KG1 (cell line): ENCODE results near the gene ATM.
"Not testable (repeated sequence)": the region's sequence is repeated elsewhere in the genome, so short reads cannot be mapped to it uniquely, and the experiment has no call there.

Experiments
- DNase-seq: peaks from one replicate; lab custom pipeline; 2025; lab: John Stamatoyannopoulos, UW

ATM gene

DNA sequence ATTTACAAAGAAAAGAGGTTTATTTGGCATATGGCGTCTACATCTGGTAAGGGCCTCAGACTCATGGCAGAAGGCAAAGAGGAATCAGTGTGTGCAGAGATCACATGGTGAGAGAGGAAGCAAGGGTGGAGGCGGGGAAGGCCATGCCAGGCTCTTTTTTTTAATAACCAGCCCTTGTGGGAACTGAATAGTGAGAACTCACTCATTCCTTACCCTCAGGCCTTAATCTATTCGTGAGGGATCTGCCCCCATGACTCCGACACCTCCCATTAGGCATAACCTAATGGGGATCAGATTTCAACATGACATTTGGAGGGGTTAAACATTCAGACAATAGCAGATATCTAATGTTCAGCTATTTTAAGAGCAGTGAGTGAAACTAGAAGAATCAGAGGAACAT lies 55.7 kb downstream of the ATM start:
- DNase-seq = no peak

DNA sequence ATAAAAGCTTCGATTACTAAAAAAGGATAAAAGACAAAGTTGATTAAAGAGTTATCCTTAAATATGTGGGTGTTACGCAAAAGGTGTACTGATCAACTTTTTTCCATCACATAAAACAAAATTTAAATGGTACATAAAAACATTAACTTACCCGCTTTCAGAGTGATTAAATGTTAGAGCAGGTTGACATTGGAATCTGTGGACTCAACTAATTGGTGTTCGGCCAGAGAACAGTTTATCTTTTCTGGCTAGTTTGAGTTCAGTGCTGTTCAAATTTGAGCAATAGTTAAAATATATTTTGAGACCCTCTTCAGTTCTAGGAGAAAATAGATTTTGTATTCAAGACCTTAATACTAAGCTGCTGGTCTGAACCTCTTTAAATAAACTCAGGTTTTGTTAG lies 56.1 kb downstream of the ATM start:
- no peak for DNase-seq

DNA sequence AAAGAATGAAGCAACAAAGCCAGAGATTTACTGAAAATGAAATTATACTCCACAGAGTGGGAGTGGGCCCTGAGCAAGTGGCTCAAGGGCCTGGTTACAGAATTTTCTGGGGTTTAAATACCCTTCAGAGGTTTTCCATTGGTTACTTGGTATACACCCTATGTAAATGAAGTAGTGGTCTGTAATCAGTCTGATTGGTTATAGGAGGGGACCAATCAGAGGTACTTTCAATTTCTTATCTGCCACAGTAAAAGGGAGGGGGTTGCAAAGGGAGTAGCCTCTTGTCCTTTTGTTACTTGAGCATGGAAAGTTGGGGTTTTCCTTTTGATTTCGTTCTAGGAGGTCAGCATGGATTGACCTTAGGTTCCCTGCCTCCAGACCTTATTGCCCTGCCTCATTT lies 63.5 kb downstream of the ATM start:
- no peak for DNase-seq

DNA sequence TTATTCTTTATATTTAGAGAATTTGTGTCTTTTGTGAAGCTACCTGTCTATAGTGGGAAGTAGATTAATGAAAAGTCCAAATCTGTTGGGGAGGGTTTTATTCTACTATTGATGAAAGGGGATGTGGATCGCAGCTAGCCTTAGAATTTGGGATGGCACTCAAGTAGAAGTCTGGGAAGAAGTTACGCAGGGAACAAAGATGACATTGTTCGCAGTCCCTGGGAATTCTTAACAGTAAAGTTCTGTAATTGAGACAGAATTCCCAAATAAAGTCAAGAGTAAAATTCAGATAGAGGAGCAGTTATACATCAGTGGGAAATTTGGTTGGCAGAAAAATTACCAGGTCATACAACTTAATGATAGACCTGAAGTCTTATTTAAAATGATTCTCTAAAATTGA lies 64.1 kb downstream of the ATM start:
- DNase-seq = no peak

DNA sequence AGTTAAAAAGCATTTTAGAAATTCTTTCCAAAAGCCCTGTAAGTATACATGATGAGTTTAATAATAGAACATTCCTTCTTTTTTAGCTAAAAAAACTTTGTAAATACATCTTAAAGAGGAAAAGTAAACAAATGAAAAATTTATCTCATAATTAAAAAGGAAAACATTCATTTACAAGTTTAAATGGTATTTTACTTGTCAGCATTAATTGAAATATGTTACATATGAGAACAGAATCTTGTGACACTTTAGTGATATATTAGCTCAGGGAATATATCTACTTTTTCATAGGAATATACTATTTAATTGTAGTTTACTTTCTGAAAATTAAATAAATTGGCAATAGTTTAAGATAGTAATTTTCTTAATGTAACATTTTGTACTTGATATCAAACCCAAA lies 66.2 kb downstream of the ATM start:
- not testable (repeated sequence) for DNase-seq

DNA sequence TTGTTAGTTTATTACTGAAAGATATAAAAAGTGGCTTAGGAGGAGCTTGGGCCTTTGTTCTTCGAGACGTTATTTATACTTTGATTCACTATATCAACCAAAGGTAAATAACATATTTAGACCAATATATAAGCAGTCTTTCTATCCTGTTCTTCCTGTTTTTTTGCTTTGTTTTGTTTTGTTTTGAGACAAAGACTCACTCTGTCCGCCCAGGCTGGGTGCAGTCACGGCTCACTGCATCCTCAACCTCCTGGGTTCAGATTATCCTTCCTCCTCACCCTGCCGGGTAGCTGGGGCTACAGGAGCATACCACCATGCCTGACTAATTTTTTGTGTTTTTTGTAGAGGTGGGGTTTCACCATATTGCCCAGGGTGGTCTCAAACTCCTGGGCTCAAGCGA lies 66.8 kb downstream of the ATM start:
- DNase-seq = no peak

DNA sequence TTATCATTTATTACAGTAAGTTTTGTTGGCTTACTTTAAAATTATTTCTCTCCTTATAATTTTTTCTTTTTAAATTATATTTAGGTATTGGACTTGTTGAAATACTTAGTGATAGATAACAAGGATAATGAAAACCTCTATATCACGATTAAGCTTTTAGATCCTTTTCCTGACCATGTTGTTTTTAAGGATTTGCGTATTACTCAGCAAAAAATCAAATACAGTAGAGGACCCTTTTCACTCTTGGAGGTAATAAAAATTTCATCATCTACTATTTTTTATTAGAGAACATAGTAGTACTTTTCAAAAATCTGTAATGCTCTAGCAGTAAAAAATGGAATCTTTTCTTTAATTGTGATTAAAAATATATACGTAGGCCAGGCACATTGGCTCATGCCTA lies 70.4 kb downstream of the ATM start:
- no peak for DNase-seq

DNA sequence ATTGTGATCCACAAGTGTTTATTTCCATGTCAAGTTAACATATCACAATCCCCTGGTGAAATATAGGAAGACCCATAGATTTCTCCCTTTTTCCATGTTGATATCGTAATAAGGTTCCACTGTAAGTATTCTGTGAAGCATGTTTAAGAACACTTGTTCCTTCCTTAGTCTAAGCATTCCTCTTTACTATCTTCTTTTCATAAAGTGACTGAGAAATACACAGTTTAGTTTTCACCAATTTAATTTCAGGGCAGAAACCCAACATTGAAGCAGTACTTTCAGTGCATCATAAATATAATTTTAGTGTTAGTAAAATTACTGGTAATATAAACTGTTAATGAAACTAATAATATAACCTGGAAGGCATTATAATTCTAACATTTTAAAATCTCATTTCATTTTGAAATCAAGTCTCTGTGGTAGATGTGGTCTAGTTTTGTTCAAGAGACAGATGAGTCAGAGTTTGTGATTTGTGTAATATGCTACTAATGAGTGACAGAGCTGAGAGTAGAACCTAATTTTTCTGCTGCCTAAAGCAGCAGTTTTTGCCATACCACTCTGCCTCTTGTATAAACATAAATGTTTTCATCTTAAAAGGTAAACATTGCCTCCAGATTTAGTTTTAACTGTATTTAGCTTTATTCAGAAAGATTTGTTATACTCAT lies 79.4 kb downstream of the ATM start:
- no peak for DNase-seq

DNA sequence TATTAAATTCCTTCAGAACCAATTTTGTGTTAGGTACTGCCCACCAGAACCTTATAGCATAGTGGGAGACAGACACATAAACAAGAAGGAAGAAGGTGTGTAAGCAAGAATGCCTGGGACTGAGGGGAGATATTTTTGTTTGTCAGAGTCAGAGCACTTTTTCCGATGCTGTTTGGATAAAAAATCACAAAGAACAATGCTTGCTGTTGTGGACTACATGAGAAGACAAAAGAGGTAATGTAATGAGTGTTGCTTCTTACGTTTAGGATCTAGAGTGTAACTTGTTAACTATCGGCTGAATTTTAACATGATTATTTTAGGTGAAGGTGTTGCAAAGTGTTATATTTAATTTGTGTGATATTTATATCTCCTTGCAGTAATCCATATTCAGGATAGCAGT lies 84.9 kb downstream of the ATM start:
- no peak for DNase-seq

DNA sequence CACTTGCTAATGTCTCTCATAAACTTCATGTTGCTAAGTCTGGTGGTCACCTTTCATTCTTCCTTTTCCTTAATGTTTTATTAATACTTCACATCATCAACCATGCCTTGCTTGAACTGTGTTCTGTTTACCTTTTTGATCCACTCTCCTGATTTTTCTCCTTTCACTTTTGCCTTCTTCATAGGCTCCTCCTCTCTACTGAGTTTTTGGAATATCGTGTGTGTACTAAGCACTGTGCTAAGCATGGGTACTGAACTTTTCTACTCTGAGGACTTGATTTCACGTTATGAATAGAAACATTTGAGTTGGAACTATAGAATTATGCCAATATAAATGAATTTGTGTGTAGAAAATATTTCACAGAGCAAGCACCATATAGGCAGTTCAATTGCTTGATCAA lies 90.6 kb downstream of the ATM start:
- no peak for DNase-seq

DNA sequence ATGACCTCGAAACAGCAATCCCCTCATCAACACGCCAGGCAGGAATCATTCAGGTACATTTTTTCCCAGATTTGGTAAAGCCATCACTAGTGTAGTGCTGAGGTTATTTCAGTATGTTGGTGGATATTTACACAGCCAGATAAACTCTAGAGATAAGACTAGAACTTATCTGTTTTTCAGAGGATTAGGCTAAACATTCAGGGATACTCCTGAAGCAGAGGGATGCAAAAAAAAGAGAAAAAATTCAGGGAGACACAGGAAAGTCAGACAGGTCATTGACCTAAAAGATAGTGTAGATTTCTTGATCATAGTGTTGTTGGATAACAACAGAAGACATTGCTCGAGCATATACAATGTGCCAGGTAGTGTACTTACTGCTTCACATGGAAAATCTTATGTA lies 93.2 kb downstream of the ATM start:
- no peak for DNase-seq

DNA sequence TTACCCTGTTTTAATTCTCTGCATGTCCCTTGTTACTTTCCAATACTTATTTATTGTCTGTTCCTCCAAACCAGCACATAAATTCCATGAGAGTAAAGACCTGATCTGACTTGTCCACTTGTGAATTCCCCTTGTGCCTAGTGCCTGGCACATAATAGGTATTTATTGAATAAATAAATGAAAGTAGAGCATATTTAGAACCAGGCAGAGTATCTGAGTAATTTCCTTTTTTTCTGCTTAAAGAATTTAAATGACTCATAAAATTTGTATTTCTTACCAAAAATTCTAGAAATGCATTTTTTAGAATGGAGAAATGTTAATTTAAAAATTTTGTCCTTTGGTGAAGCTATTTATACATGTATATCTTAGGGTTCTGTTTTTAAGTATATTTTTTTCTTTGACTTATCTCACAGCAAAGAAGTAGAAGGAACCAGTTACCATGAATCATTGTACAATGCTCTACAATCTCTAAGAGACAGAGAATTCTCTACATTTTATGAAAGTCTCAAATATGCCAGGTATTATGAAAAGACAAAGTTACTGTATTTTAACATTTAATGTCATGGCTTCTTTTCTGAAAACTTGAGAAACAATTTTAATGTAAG lies 96.8 kb downstream of the ATM start:
- no peak for DNase-seq

DNA sequence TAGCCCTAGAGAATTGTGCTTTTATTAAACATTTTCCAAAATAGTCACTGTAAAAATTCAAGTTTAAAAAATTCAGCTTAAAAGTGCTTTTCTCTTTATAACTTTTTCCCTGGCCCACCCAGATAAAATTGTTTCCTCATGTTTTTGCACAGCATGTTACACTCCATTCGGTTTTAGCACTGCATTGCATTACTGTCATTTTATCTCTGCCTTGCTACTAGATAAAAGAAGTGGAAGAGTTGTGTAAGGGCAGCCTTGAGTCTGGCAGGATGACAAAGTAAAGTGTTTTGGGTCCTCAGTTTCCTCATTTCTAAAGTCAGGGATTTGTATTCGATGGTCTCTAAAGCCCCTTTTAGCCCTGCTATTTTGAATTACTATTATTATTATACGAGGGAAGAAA lies 99.8 kb downstream of the ATM start:
- DNase-seq = no peak

DNA sequence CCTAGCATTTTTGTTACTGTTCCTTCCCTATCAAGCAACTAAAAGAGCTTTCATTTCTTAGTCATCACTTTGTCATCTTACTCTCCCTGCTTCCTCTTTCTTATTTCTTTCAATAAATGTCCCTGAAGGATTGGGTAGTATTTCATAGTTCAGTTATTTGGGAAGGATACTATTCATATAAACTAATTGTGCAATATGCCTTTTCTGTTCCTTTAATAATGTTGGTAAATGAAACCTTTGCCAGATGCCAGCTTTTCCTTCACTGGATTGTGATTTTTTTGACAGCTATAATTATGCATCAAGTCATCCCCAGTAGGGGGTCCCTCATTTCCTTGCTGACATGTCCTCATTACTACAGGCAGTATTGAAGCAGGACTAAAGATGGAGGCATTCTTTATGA lies 101.7 kb downstream of the ATM start:
- DNase-seq = no peak

DNA sequence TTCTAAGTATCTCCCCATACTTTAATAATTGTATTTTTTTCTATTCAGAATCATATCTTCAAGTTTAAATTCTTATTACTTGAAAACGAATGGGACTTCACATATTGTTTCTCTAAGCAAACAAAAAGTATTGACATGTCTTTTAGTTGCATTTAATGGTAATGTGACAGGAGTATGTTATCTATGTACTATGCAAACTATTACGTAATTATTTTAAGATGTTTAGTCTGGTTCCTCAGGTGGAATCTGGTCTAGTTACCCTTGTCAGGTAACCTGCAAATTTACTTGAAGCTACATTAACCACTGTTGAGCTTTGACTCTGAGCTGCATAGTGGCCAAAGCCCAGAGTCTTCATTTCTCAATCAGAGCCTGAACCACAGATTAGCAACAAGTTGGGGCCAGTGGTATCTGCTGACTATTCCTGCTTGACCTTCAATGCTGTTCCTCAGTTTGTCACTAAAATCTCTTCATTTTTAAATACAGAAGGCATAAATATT lies 110.6 kb downstream of the ATM start:
- DNase-seq = no peak

DNA sequence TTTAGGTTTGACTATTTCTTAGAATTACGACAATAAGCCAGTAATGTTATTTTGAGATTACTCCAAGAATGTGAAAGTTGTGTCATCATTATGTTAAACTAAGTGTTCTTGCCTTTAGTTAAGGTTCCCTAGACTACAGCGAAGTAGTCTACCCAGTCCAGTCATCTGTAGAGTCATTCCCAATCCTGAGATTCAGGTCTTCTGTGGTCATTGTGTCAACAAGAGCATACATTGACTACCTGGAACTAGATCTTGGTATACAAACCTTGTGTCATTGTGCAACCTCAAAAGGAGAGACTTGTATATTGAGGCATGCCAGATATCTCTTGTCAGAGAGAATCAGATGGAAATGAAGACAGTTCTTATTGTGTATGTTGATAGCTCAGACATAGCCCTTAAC lies 115.9 kb downstream of the ATM start:
- DNase-seq = no peak

DNA sequence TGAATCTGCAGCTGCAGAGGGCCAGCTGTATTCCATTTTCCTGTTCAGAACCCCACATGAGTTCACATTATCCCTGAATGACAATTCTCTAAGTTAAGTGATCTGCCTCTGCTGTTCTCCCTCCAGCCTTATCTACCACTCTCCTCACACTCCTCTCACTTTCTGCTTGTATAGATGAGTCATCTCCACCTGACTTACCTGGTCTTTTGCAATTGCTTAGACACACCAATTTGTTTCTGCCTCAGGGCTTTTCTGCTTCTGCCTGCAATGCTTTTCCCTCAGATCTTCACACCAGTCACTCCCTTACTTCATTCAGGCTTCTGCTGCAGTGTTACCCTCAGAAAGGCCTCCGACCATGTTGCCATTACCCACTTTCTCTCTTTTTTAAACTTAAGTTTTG lies 118.1 kb downstream of the ATM start:
- no peak for DNase-seq

DNA sequence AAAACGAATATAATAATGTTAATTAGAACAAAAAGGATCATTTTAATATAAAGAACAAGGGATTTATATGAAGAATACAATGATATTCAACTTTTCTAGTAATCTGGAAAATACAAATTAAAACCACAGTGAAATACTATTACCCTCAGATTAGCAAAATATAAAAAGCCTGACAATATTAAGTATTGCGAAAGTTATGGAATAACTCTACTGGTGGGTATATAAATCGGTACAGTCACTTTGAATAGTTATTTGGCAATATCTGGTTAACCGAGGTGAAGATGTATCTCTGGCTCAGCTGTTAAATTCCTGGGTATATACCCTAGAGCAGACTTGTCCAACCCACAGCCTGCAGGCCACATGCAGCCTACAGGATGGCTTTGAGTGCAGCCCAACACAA lies 118.8 kb downstream of the ATM start:
- DNase-seq = no peak

DNA sequence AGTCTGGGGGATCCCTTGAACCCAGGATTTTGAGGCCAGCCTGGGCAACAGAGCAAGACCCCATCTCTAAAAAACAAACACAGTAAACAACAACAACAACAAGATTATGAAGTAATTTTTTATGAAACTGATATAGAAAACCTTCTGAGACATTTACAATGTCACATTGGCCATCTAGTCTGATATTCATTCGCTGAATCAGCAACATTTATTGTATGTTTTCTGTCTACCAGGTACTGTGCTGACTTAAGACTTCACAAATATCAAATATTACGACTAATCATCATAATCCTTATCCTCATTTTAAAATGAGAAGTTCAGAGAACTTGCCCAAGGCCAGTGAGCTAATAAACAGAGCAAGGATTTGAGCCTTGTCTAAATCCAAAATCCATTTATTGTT lies 120.8 kb downstream of the ATM start:
- no peak for DNase-seq

DNA sequence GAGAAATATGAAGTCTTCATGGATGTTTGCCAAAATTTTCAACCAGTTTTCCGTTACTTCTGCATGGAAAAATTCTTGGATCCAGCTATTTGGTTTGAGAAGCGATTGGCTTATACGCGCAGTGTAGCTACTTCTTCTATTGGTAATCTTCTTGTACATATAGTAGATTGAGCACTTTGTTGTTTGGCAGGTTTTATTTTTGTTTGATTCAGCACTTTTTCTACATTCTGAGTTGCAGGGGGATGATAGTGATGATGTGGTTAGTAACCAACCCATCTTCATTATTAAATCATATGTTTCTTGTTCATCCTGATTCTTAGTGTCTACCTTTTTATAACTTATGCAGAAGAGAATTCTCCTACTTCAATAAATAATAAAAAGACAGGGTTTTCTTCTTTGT lies 122.9 kb downstream of the ATM start:
- DNase-seq = no peak

DNA sequence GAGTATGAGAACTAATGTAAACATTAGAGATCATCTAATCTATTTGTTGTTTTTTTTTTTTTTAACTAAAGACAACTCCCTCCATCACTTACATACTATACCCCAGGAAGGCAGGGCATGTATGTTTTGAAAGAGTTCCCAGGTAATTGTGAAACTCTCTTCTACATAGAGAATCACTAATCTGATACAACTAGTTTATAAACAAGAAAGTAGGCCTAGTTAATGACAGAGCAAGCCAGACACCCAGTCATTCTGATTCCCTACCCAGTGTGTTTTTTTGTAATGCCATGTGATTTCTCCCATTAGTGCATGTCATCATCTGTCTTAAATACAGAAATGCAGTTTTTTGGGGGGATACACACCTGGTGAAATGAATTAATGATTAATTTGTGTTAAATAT lies 123.6 kb downstream of the ATM start:
- DNase-seq = no peak

DNA sequence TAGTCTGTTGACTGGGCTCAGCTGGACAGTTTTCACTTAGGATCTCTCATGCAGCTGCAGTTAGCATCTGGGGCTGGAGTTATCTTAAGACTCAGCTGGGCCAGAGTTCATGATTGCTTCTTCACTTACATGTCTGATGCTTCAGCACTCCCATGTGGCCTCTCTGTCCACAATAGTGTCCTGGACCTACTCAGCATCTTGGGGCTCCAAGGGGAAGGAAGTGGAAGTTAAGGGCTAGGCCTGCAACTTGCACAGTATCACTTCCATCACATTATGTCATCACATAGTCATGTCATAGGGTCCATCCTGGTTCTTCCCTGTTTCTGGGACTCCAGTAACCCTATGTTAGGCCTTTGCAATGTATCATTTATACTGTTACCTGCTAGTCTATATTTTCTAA lies 128.6 kb downstream of the ATM start:
- no peak for DNase-seq

DNA sequence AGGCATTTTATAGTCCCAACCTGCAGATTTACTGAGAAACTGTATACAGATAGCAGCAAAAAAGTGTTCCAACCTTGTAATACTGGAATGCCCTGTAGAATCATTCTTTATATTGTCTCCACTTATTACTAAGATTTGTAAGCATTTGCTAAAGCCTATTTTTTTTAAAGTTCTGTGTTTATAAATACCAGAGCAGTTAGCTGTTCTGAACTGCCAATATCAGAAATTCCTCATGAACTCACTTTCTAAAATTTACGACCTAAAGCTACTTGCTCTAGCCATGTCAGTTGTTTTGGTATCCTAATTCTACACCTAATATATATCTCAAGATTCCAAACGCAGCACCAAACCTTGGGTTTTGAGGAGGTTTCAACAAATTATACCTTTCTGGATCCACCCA lies 141.3 kb downstream of the ATM start:
- DNase-seq = no peak

DNA sequence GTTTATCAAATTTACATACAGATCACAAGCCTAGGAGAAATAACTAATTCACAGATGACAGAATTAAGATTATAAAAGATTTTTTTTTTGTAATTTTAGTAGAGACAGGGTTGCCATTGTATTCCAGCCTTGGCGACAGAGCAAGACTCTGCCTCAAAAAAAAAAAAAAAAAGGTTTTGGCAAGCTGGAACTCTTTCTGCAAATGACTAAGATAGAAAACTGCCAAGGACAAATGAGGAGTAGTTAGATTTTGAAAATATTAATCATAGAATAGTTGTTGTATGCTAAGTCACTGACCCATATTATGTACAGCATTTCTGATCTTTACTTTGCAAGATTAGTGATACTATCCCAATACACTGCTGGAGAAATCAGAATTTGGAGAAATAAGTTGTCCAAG lies 145.3 kb downstream of the ATM start:
- DNase-seq = no peak
